HepG2 (cell line): ENCODE measurements around the gene SLC25A18. TPM values are rescaled to one million over a fixed set of nuclear protein-coding genes. Genes with fewer than 3 reads are reported as not detected.

Source experiments
- ATAC-seq: fragments of 200-7000 bp; cut with Tn5 transposase; 3 replicates; pipeline ENCODE4 v1.9.1; 2020; ENCODE audit warnings: mild to moderate bottlenecking, moderate library complexity
- BruUV-seq: library from RNA; stranded (reverse); fragments of 400-500 nt; replicated peaks from 2 replicates; lab custom pipeline; 2021; lab: Mats Ljungman, UMichigan
- CTCF ChIA-PET: fragments of 300-600 bp; formaldehyde crosslinking; extraction: SDS; loops from one replicate; lab custom pipeline; 2021; ENCODE audit warnings: low total read pairs, inconsistent platforms, low intra/inter-chr PET ratio; lab: Yijun Ruan, JAX
- POLR2A ChIA-PET: fragments of 350-600 bp; sonication (Branson Sonifier 250); formaldehyde crosslinking; loops from one replicate; lab custom pipeline; 2020; ENCODE audit warnings: antibody characterized with exemption, inconsistent platforms; lab: Yijun Ruan, JAX
- DNase-seq: peaks from one replicate; pipeline ENCODE4 v3.0.0-alpha.2; 2015; ENCODE audit warnings: low spot score
- FAIRE-seq: peaks from 3 replicates; lab custom pipeline; 2011; peaks lifted over from hg19 to GRCh38; lab: Jason Lieb, UNC
- H2AFZ ChIP-seq: one replicate; pipeline ENCODE4 v1.6.1; 2011; ENCODE audit warnings: low read length, inconsistent platforms
- H3K27ac ChIP-seq: fragments of 300-600 bp; 3 replicates; pipeline ENCODE4 v1.8.0; 2011; ENCODE audit warnings: mixed run types, mild to moderate bottlenecking, mixed read lengths, low read length, inconsistent platforms; ENCODE audit not compliant: insufficient read depth; ENCODE audit errors: extremely low read length
- H3K27me3 ChIP-seq, 2 experiments: fragments of 200-600 bp in 1 of 2; 2 replicates in 1 of 2; 3 replicates in 1 of 2; pipeline versions ENCODE4 v1.6.0 to v1.8.0; 2011; ENCODE audit warnings: low read length in 2 of 2, mild to moderate bottlenecking in 2 of 2, moderate library complexity in 2 of 2, inconsistent platforms in 1 of 2; ENCODE audit not compliant: insufficient read depth in 2 of 2, control insufficient read depth in 1 of 2
- H3K36me3 ChIP-seq, 2 experiments: fragments of 200-600 bp in 1 of 2; replicated peaks in 1 of 2; 2 replicates in 1 of 2; 3 replicates in 1 of 2; pipeline versions ENCODE4 v1.5.1 to v1.8.0; 2011; ENCODE audit warnings: low read length in 2 of 2, inconsistent platforms in 1 of 2; ENCODE audit not compliant: insufficient read depth in 2 of 2, control insufficient read depth in 1 of 2
- H3K4me1 ChIP-seq: 2 replicates; pipeline ENCODE4 v1.5.1; 2012; ENCODE audit warnings: low read length, inconsistent platforms; ENCODE audit not compliant: insufficient read depth
- H3K4me2 ChIP-seq: 2 replicates; pipeline ENCODE4 v1.6.0; 2011; ENCODE audit warnings: low read depth, low read length, inconsistent platforms
- H3K4me3 ChIP-seq, 3 experiments: fragments of 200-600 bp in 1 of 3; sonication (generic), shearing (Covaris generic) in 1 of 3; replicated peaks in 1 of 3; 2 replicates each; pipeline ENCODE4 v1.5.1; 2011 to 2016; ENCODE audit warnings: low read length in 3 of 3, inconsistent platforms in 2 of 3, low read depth in 2 of 3, mild to moderate bottlenecking in 2 of 3, control low read depth in 1 of 3, mixed read lengths in 1 of 3; ENCODE audit not compliant: insufficient read depth in 1 of 3
- H3K79me2 ChIP-seq: one replicate; pipeline ENCODE4 v1.6.1; 2011; ENCODE audit warnings: low read length, inconsistent platforms; ENCODE audit not compliant: insufficient read depth
- H3K9ac ChIP-seq: 2 replicates; pipeline ENCODE4 v1.6.0; 2011; ENCODE audit warnings: mild to moderate bottlenecking, low read depth, low read length, inconsistent platforms; ENCODE audit not compliant: insufficient read depth
- H3K9me3 ChIP-seq: 2 replicates; pipeline ENCODE4 v1.5.1; 2012; ENCODE audit warnings: mild to moderate bottlenecking, low read length
- H4K20me1 ChIP-seq: 2 replicates; pipeline ENCODE4 v1.6.0; 2011; ENCODE audit warnings: inconsistent platforms, mild to moderate bottlenecking, low read length, moderate library complexity; ENCODE audit not compliant: insufficient read depth
- DNMT3B ChIP-seq: conservative IDR thresholded peaks from 2 replicates; pipeline ENCODE4 v1.6.1; 2016; ENCODE audit warnings: missing biosample characterization, control low read depth
- FOXK1 ChIP-seq: sonication (generic); formaldehyde crosslinking; IDR thresholded peaks from 2 replicates; pipeline ENCODE4 v1.4.0; 2020; ENCODE audit warnings: low read depth, missing genetic modification reagents, borderline replicate concordance
- HDAC6 ChIP-seq: fragments of 200-600 bp; sonication (generic); IDR thresholded peaks from 2 replicates; pipeline ENCODE4 v1.7.0; 2017; ENCODE audit warnings: mild to moderate bottlenecking, antibody characterized with exemption, low read length, low read depth
- JDP2 ChIP-seq: sonication (generic); formaldehyde crosslinking; IDR thresholded peaks from 2 replicates; pipeline ENCODE4 v1.8.1; 2022; ENCODE audit warnings: missing genetic modification reagents, borderline replicate concordance
- MEIS1 ChIP-seq: sonication (generic); formaldehyde crosslinking; IDR thresholded peaks from 2 replicates; pipeline ENCODE4 v1.9.0; 2021; ENCODE audit warnings: mild to moderate bottlenecking, missing genetic modification reagents, moderate library complexity, borderline replicate concordance
- POGZ ChIP-seq: sonication (generic); formaldehyde crosslinking; IDR thresholded peaks from 2 replicates; pipeline ENCODE4 v1.4.0; 2020; ENCODE audit warnings: mild to moderate bottlenecking, missing genetic modification reagents
- RBAK ChIP-seq: sonication (generic); formaldehyde crosslinking; IDR thresholded peaks from 2 replicates; pipeline ENCODE4 v1.5.1; 2020; ENCODE audit warnings: mild to moderate bottlenecking, missing genetic modification reagents
- SMAD9 ChIP-seq: sonication (generic); formaldehyde crosslinking; IDR thresholded peaks from 2 replicates; pipeline ENCODE4 v1.5.1; 2020; ENCODE audit warnings: mild to moderate bottlenecking, missing genetic modification reagents
- SRF ChIP-seq: IDR thresholded peaks from 2 replicates; pipeline ENCODE4 v1.6.1; 2011; ENCODE audit warnings: mild to moderate bottlenecking, low read depth, low read length, moderate library complexity
- SRSF1 ChIP-seq: fragments of 200-400 bp; formaldehyde crosslinking; optimal IDR thresholded peaks from 2 replicates; pipeline ENCODE3; 2017; ENCODE audit warnings: mild to moderate bottlenecking, low read depth, low read length, moderate library complexity
- ZNF652 ChIP-seq: IDR thresholded peaks from 2 replicates; pipeline ENCODE4 v1.6.1; 2016; ENCODE audit warnings: low read depth, borderline replicate concordance
- ZSCAN12 ChIP-seq: sonication (generic); formaldehyde crosslinking; IDR thresholded peaks from 2 replicates; pipeline ENCODE4 v1.9.0; 2021; ENCODE audit warnings: mild to moderate bottlenecking, missing genetic modification reagents
- WGBS: methylation state at CpG from one replicate; pipeline ENCODE4 v1.1.6; 2017; ENCODE audit warnings: low lambda C conversion rate; 5-methylcytosine and 5-hydroxymethylcytosine counted together
- in situ Hi-C: cut with HindIII; loops from 2 replicates; pipeline ENCODE4 v1.10.0; 2017; ENCODE audit warnings: low pct_unique_long_range_greater_than_20kb; ENCODE audit not compliant: extremely low pct_ligation_motif_present
- intact Hi-C: fragments of 100-400 bp; cut with micrococcal nuclease; formaldehyde crosslinking; loops from one replicate; pipeline ENCODE4 v1.10.0; 2022; ENCODE audit not compliant: unreplicated experiment
- polyA plus RNA-seq, 8 experiments: library from polyadenylated mRNA; depleted of rRNA in 3 of 8; stranded (reverse) in 7 of 8; unstranded in 1 of 8; fragments of >200 nt; fragmentation: Illumina TruSeq in 4 of 8; extraction: Trizol in 4 of 8; gene quantifications; 2 replicates each; pipeline versions ENCODE4 v1.2.1 to v1.2.3, GENCODE V29; 2011 to 2016; ENCODE audit warnings: low read depth in 4 of 8, missing spikeins in 1 of 8, mixed read lengths in 1 of 8; ENCODE audit not compliant: insufficient read depth in 1 of 8
- total RNA-seq, 5 experiments: library from RNA; depleted of rRNA; stranded (reverse); fragments of >200 nt; fragmentation: Illumina TruSeq; extraction: Trizol; gene quantifications; 2 replicates each; pipeline ENCODE4 v1.2.3, GENCODE V29; 2016; ENCODE audit warnings: low read depth in 1 of 5
- TF ChIP-seq, protein P1 (sequence below): sonication (generic); formaldehyde crosslinking; IDR thresholded peaks from 2 replicates; pipeline ENCODE4 v1.8.0; 2022; ENCODE audit warnings: missing genetic modification reagents, mild to moderate bottlenecking, inconsistent platforms, borderline replicate concordance
- TF ChIP-seq, protein P2 (sequence below): sonication (generic); formaldehyde crosslinking; IDR thresholded peaks from 2 replicates; pipeline ENCODE4 v1.4.0; 2020; ENCODE audit warnings: missing genetic modification reagents, borderline replicate concordance
- TF ChIP-seq, protein P3 (sequence below): sonication (generic); formaldehyde crosslinking; IDR thresholded peaks from 2 replicates; pipeline ENCODE4 v1.4.0; 2020; ENCODE audit warnings: missing genetic modification reagents
- TF ChIP-seq, protein P4 (sequence below): sonication (generic); formaldehyde crosslinking; IDR thresholded peaks from 2 replicates; pipeline ENCODE4 v1.5.1; 2020; ENCODE audit warnings: missing genetic modification reagents, mild to moderate bottlenecking, borderline replicate concordance

The SLC25A18 gene
- total and polyA plus RNA-seq, 2 of the 13 experiments (the other 11 are each of a cell fraction or from before 2014, with no cell fraction given), result 0.28 to 0.75 TPM

- Histone ChIP-seq H2AFZ (peak within 1 kb of the TSS; percentile 52), H3K4me3 (peak within 1 kb of the TSS; percentile 96 to 100 (median 98)), H3K36me3 (peaks cover 0 to 16% of the 10 kb centered on the region in 2 experiments; a peak in 1 of 5 replicates), H3K4me1 (peaks cover 30% of the 10 kb centered on the region), H3K27ac (peak within 1 kb of the TSS; percentile 83), H3K79me2 (peaks cover 29% of the 10 kb centered on the region), H3K4me2 (peak within 1 kb of the TSS; percentile 76), H3K9me3 (no peaks in the 10 kb centered on the region), H3K27me3 (no peaks in the 10 kb centered on the region; a peak in 1 of 5 replicates), H4K20me1 (no peaks in the 10 kb centered on the region; the same call in 1 of the 2 replicates), H3K9ac (peak within 1 kb of the TSS; percentile 97)
- intact Hi-C loops, result no loop called here
- in situ Hi-C loops, result no loop called here
- DNase-seq (peak; percentile 94), ATAC-seq (peak; percentile 99), FAIRE-seq (no peak)
- BruUV-seq, result no TSS peak
- ChIA-PET POLR2A (interaction anchor here (1.0 to 1.7 kb wide), 2 partner anchors 10 to 11 kb away, joined by 4 to 7 read pairs; partner anchors contain the start of gene BCL2L13), CTCF (no interaction called here)
- under 1% methylated on average over 38 of the region's 45 CpGs for WGBS
- TF ChIP-seq MEIS1 (CRISPR knock-in tag), result no peak
- no peak for TF ChIP-seq SRF
- TF ChIP-seq HDAC6, result no peak
- TF ChIP-seq, protein P1, sequence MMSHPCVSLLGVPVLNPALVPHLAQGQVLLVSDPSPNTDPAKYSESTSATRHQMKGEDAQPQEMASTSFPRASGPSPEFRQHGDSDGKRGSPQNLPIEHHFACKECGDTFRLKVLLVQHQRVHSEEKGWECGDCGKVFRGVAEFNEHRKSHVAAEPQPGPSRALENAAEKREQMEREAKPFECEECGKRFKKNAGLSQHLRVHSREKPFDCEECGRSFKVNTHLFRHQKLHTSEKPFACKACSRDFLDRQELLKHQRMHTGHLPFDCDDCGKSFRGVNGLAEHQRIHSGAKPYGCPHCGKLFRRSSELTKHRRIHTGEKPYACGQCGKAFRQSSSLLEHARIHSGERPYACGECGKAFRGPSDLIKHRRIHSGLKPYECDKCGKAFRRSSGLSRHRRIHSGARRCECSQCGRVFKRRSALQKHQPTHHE, result no peak
- TF ChIP-seq, protein P2, sequence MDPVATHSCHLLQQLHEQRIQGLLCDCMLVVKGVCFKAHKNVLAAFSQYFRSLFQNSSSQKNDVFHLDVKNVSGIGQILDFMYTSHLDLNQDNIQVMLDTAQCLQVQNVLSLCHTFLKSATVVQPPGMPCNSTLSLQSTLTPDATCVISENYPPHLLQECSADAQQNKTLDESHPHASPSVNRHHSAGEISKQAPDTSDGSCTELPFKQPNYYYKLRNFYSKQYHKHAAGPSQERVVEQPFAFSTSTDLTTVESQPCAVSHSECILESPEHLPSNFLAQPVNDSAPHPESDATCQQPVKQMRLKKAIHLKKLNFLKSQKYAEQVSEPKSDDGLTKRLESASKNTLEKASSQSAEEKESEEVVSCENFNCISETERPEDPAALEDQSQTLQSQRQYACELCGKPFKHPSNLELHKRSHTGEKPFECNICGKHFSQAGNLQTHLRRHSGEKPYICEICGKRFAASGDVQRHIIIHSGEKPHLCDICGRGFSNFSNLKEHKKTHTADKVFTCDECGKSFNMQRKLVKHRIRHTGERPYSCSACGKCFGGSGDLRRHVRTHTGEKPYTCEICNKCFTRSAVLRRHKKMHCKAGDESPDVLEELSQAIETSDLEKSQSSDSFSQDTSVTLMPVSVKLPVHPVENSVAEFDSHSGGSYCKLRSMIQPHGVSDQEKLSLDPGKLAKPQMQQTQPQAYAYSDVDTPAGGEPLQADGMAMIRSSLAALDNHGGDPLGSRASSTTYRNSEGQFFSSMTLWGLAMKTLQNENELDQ (CRISPR knock-in tag), result no peak
- TF ChIP-seq, protein P3, sequence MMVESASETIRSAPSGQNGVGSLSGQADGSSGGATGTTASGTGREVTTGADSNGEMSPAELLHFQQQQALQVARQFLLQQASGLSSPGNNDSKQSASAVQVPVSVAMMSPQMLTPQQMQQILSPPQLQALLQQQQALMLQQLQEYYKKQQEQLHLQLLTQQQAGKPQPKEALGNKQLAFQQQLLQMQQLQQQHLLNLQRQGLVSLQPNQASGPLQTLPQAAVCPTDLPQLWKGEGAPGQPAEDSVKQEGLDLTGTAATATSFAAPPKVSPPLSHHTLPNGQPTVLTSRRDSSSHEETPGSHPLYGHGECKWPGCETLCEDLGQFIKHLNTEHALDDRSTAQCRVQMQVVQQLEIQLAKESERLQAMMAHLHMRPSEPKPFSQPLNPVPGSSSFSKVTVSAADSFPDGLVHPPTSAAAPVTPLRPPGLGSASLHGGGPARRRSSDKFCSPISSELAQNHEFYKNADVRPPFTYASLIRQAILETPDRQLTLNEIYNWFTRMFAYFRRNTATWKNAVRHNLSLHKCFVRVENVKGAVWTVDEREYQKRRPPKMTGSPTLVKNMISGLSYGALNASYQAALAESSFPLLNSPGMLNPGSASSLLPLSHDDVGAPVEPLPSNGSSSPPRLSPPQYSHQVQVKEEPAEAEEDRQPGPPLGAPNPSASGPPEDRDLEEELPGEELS (CRISPR knock-in tag), result no peak
- no peak for TF ChIP-seq RBAK (CRISPR knock-in tag)
- TF ChIP-seq FOXK1 (CRISPR knock-in tag), result no peak
- TF ChIP-seq DNMT3B (CRISPR knock-in tag), result no peak
- TF ChIP-seq JDP2 (CRISPR knock-in tag), result no peak
- TF ChIP-seq SMAD9 (CRISPR knock-in tag), result no peak
- TF ChIP-seq POGZ, result 0 out of 2 replicates have a peak, but pooled peaks have one; percentile 18
- no peak for TF ChIP-seq ZSCAN12 (CRISPR knock-in tag)
- TF ChIP-seq, protein P4, sequence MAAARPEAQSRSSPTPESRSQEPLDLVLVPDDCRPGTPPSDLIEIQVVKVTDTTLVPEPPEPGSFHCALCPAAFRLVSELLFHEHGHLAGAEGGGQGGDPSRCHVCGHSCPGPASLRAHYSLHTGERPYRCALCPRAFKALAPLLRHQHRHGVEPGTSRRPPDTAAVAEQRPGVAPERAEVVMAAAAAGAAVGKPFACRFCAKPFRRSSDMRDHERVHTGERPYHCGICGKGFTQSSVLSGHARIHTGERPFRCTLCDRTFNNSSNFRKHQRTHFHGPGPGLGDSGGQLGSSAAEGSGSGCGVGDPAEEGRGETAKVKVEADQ (CRISPR knock-in tag), result no peak
- peak; percentile 54 for TF ChIP-seq SRSF1
- TF ChIP-seq ZNF652 (CRISPR knock-in tag), result no peak
Observed at GRCh38 chr22:17628406-17629172, 65.3 kb downstream of the SLC25A18 start, which contains the start of gene ATP6V1E1. ATP6V1E1 (minus strand) TSS chr22:17628749; CDS start chr22:17628635, 114 bp downstream.
